ENCODE measurements around the gene MN1.

DNA sequence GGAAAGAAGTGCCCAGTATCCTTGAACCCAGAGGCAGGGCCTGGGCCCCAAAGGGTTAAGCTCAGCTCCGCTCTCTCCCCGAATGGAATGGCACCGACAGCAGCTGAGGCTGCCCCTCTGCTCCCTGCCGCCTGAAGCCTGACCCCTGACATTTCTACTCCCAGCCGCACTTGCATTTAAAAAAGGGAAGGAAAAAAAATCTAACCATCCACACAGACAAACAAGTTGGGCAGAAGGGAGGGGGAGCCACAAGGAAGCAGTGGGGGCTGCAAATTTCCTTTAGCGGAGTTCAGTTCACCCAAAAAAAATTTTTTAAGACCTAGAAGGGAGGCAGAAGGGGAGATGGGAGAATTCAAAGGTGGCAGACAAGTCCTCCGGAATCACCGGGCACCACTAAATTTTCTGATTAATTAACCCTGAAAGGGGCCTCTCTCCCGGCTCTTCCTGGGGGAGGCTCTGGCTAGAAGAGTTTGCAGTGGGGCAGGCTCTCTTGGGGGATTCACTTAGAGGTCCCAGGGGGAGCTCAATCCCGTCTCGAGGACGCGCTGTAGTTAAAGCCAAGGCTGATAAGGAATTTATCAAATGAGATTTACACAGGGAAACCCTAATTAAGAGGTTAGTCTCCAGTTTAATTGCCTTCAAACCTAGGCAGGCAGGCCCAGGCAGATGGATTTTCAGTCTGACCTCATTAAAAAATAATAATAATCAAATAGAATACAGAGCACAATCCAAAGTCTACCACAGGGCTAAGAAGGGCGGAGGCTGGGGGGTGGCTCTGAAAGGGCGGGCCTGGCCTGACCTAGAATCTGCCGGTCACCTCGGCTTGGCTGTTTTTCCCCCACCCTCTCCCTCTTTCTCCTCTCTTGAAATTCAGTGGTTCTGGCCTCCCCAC is 25.6 kb downstream of the MN1 start:
- TF ChIP-seq, protein P1, sequence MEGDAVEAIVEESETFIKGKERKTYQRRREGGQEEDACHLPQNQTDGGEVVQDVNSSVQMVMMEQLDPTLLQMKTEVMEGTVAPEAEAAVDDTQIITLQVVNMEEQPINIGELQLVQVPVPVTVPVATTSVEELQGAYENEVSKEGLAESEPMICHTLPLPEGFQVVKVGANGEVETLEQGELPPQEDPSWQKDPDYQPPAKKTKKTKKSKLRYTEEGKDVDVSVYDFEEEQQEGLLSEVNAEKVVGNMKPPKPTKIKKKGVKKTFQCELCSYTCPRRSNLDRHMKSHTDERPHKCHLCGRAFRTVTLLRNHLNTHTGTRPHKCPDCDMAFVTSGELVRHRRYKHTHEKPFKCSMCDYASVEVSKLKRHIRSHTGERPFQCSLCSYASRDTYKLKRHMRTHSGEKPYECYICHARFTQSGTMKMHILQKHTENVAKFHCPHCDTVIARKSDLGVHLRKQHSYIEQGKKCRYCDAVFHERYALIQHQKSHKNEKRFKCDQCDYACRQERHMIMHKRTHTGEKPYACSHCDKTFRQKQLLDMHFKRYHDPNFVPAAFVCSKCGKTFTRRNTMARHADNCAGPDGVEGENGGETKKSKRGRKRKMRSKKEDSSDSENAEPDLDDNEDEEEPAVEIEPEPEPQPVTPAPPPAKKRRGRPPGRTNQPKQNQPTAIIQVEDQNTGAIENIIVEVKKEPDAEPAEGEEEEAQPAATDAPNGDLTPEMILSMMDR (conservative IDR thresholded peaks at IDR 0.05; ENCODE audit: low read depth, low read length), result no peak
- TF ChIP-seq ELK1 (IDR thresholded peaks at IDR 0.05; ENCODE audit: borderline replicate concordance, low read depth, low read length) (no peak), RFX5 (IDR thresholded peaks at IDR 0.05; ENCODE audit: low read depth, low read length) (no peak), MAZ (IDR thresholded peaks at IDR 0.05; ENCODE audit: borderline replicate concordance, low read depth, low read length) (no peak)
